Stimulated activated CD8-positive, alpha-beta memory T cell treated with anti-CD3 and anti-CD28 coated beads, Interleukin-2, amount 100 ng/mL, for 1 hour (primary cell): ENCODE measurements around the gene TMTC2.

ENCODE experiments used
- DNase-seq, 2 donors: peaks; one replicate each; pipeline ENCODE4 v3.0.0-alpha.2; 2020; ENCODE audit warnings: low read depth in 2 of 2

The TMTC2 gene

DNA sequence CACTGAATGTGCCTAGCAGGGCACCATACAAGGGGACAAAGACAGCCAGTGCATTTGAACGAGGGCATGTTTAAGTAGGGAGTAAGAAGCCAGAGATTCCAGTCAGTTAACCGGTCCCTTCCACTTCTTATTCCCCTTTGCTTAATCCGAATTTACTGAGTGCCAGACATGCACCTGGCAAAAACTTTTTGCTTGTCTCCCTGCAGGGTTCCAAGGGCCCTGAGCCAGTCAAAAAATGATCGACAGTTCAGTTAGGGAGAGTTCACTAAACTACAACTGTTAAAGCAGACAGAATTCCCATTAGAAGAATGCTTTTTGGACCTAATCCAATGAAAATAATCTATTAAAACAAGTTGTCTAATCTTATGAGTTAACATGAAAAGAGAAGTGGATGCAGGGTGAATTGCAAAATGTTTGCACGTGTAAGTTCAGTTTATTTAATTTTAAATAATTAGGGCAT is 193.8 kb downstream of the TMTC2 start:
- no peak for DNase-seq

GRCh38 chr12:82883394-82884355 is 197.0 kb downstream of the TMTC2 start:
- DNase-seq: no peak

DNA sequence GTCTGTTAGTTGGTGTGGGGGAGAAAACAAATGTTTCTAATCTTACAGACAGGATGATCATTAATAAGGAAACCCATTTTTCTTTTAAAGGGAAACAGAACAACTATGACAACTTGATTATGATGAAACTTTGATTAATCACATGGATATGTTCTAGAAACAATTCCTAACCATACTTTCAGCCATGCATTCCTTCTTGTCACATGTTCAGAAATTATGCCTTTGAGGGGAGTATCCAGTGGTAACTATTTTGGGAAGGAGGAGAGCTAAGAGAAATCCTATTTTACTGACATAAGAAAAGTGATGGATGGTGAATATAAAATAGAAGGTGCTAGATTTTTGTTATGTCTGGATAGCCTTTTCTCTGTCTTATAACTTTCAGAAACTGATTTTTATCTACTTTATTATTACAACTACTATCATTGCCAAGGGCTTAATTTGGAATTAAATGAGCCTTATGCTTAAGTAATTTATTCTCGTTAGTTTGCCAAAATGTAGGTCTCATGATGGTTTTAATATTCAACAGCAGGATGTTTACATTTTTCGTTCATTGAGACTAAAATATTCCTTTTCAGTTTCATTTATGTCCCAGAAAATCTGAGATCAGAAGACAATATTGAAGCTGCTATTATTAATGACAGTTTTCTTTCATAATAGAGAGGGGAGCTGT is 200.1 kb downstream of the TMTC2 start:
- DNase-seq: no peak

GRCh38 chr12:82893896-82894295 is 207.2 kb downstream of the TMTC2 start:
- DNase-seq: no peak

GRCh38 chr12:82896277-82896676 is 209.6 kb downstream of the TMTC2 start:
- DNase-seq: no peak

- DNase-seq: no peak
Observed at GRCh38 chr12:82896979-82897378, 210.3 kb downstream of the TMTC2 start.

- DNase-seq: no peak
Observed at GRCh38 chr12:82898441-82898840, 211.7 kb downstream of the TMTC2 start.

DNA sequence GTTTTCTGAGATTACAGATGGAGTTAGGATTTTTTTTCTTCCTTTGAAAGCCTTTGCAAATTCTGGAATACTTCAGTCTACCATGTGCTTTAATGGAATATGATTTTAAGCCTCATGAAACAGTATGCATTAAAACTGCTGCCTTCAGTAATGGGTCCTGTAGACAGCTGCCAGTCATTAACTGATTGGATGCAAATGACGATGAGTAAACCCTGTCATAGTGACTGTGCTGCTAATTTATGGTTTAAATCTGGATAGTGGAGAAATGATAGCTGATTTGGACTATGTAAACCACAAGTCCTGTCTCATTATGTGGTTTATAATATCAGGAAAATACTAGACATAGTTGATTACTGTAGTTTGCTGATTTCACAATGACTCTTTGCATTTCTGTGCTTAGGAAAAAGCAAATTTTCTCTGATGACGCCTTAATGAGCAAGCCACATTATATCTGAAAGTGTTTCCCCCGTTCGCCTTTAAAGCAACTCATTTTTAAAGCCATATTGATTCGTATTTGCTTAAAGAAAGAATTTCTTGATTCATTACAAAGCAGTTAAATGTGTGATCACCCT is 217.6 kb downstream of the TMTC2 start:
- no peak for DNase-seq

- DNase-seq: no peak
Observed at GRCh38 chr12:82910246-82910893, 223.7 kb downstream of the TMTC2 start.

DNA sequence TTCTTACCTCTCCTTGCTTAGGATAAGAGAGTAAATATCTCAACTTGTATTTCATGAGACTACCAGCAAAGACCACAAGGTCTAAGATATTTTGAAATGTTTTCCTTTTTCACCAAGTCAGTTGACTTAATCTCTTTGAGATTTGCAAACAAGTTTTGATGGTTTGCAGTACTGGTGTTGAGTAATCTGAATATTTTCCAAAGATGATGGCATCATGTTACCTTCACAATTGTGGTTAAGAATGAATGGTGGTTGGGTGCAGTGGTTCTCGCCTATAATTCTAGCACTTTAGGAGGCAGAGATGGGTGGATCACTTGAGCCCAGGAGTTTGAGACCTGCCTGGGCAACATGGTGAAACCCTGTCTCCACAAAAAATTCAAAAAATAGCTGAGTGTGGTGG is 225.7 kb downstream of the TMTC2 start:
- no peak for DNase-seq

- no peak for DNase-seq
Observed at GRCh38 chr12:82919388-82920054, 232.8 kb downstream of the TMTC2 start.

DNA sequence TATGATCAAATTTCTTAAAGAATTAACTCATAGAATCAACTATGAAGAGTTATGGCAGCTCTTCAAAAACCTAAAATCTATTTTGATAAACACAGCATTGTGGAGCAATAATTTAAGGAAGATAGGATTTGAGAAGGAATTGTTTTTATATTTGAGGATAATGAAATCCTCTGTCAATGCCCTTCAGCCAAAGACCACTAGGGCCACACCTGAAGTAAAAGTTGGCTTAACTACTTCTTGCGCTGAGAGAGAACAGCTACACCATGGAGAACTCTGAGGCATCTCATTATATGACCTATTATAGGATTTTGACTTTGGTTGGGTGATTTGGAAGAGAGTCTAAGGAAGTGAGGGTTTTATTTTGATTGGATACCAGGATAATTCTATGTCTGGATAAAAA is 237.2 kb downstream of the TMTC2 start:
- DNase-seq: no peak

- no peak for DNase-seq
Observed at GRCh38 chr12:82926630-82927029, 239.9 kb downstream of the TMTC2 start.

GRCh38 chr12:82930301-82930700 is 243.6 kb downstream of the TMTC2 start:
- DNase-seq: no peak

DNA sequence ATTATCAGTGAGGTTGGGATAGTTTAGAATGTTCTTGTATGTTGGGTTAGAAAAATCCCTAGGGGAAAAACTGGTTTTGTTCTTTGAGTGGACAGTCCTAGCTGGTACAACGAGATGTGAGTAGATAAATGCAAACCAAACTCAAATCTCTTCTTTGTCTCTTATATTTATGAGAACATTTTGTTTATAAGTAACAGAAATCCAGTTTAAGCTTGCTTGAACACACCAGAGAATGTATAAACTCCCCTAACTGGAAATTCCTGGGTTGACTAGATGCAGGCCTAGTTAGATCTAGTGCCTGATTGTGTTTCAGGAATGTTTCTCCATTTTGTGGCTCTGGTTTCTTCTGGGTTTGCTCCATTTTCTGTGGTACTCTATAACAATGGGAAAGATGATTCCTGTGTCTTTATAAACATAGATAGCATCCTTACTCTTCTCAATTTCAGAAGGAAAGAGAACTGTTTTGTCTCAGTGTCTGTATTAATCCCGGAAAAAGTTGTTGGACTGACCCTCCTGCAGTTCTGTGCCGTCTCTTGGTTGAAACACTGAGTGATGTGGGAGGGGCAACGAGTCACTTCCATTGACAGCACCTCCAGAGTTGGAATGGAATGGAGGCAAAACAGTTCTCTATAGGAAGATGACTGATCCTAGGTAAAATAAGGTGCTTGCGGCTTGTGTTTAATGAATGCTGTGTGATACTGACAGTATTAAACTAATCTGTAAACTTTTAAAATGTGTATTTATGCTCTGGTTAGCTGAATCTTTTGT is 244.8 kb downstream of the TMTC2 start:
- no peak for DNase-seq

DNA sequence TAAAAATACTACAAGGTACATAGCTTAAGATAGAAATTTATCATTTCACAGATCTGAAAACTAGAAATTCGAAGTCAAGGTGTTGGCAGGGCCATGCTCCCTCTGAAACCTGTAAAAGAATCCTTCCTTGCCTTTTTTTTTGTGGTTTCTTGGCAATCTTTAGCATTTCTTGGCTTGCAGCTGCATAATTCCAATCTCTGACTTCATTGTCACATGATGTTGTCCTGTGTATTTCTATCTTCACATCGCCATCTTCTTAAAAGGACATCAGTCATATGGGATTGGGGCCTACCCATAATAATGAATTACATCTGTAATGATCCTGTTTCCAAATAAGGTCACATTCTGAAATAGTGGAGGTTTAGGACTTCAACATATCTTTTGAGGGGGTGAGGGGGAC is 250.4 kb downstream of the TMTC2 start:
- DNase-seq: no peak

GRCh38 chr12:82942521-82942920 is 255.8 kb downstream of the TMTC2 start:
- DNase-seq: no peak

DNA sequence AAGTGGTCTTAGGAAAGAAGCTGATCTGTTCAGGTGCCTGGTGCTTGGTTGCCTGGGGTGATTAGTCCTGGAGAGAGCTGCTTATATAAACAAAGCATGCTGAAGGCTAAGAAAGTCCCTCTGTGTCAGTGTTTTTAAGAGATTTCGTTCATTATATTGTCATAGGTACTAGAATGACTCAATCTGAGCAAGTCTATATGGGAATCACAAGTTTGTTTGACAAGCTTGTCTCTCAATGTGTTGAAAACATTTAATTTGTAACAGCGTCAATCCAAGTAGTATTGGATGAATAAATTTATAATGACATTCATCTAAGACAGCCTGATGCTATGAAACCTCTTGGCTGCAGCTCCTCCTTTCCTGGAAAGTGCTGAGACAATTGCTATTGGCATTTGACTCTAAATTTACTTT is 256.3 kb downstream of the TMTC2 start:
- DNase-seq: no peak

GRCh38 chr12:82948491-82948890 is 261.8 kb downstream of the TMTC2 start:
- DNase-seq: no peak

GRCh38 chr12:82950356-82950755 is 263.6 kb downstream of the TMTC2 start:
- DNase-seq: no peak

DNA sequence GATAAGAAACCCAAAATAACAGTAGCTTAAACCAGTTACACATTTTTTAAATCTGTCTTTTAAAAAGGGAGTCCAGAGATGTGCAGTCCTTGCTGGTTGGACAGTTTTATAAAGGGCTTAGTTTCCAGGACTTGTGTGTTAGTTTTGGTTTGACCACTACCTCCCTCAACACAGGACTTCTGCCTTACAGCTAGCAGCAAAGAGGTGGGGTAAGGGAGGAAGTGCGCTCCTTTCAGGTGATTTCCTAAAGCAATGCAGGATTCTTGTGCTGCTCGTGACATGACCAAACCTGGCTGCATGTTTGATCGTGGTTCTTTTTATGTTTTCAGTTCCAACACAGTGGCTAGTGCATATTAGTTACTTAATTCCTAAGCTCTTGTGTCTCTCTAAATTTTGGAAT is 266.2 kb downstream of the TMTC2 start:
- no peak for DNase-seq
